GM21576 (cell line): ENCODE results near the gene TMEM134.
"Not testable (repeated sequence)": the region's sequence is repeated elsewhere in the genome, so short reads cannot be mapped to it uniquely, and the experiment has no call there.

ENCODE experiments used
- ATAC-seq: cut with Tn5 transposase; IDR thresholded peaks from one replicate; pipeline ENCODE4 v1.9.1; 2021; ENCODE audit warnings: mild to moderate bottlenecking, moderate library complexity; ENCODE audit not compliant: unreplicated experiment

Gene TMEM134

GRCh38 chr11:67486481-67487195 lies 17.6 kb upstream of the TMEM134 start:
- peak; percentile 23 for ATAC-seq

GRCh38 chr11:67485873-67486361 lies 16.9 kb upstream of the TMEM134 start:
- ATAC-seq, result not testable (repeated sequence)

GRCh38 chr11:67484847-67485311 lies 15.8 kb upstream of the TMEM134 start:
- no peak for ATAC-seq

GRCh38 chr11:67483831-67484665 lies 15.0 kb upstream of the TMEM134 start:
- no peak for ATAC-seq

- peak; percentile 57 for ATAC-seq
These were observed 14.1 kb upstream of the TMEM134 start, which contains the start of gene AIP for GRCh38 chr11:67482827-67483798. Gene AIP, plus strand, starts transcription at chr11:67483026. Its CDS starts 133 bp downstream, at chr11:67483159.

GRCh38 chr11:67482275-67482826 lies 13.3 kb upstream of the TMEM134 start:
- no peak for ATAC-seq

GRCh38 chr11:67477344-67478050 lies 8.4 kb upstream of the TMEM134 start:
- ATAC-seq, result not testable (repeated sequence)

- not testable (repeated sequence) for ATAC-seq
These were observed 7.6 kb upstream of the TMEM134 start for GRCh38 chr11:67476692-67477091.

- ATAC-seq, result no peak
These were observed 3.8 kb upstream of the TMEM134 start for GRCh38 chr11:67472882-67473281.

- no peak for ATAC-seq
These were observed 1.4 kb upstream of the TMEM134 start for GRCh38 chr11:67470337-67471002.

GRCh38 chr11:67469508-67469811 lies 409 bp upstream of the TMEM134 start:
- no peak for ATAC-seq

GRCh38 chr11:67468456-67468758 lies 644 bp downstream of the TMEM134 start:
- ATAC-seq, result no peak

- no peak for ATAC-seq
These were observed 995 bp downstream of the TMEM134 start for GRCh38 chr11:67468056-67468455.

- no peak for ATAC-seq
These were observed 1.9 kb downstream of the TMEM134 start for GRCh38 chr11:67466962-67467771.

GRCh38 chr11:67466367-67466766 lies 2.7 kb downstream of the TMEM134 start:
- no peak for ATAC-seq

- not testable (repeated sequence) for ATAC-seq
These were observed 3.5 kb downstream of the TMEM134 start for GRCh38 chr11:67465530-67465929.

GRCh38 chr11:67465189-67465510 lies 3.9 kb downstream of the TMEM134 start:
- ATAC-seq, result no peak

- no peak for ATAC-seq
These were observed 4.5 kb downstream of the TMEM134 start for GRCh38 chr11:67464411-67465188.
